Activated T-cell treated with anti-CD3 and anti-CD28 coated beads for 4 hours (primary cell): Measurements from ENCODE around the gene RAC3.

Experiments used
- DNase-seq: peaks from one replicate; pipeline ENCODE4 v3.0.0-alpha.2; 2020

The RAC3 gene

DNA sequence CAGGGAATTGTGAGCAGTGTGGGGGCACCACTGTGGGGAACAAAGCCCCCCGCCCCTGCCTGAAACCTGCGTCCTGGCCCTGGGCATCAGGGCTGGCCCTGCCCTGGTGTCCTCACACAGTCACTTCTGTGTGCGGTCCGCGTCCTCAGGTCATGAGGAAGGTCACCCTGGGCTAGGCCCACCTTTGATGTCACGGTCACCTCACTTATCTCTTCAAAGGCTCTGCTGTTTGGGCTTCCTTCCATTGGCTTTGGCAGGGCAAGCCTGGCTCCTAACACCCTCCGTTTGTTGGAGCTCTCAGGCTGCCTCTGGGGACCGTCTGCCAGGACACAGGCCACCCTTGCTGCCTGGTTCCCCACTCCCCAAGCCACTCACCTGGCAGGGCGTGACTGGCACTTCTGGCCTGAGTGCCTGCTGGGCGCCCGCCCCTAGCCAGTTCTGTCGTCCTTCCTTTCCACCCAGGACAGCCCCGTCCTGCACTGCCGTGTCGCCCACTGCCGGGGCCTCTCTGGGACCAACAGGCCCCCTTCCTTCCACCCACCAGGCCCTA is 17.6 kb upstream of the RAC3 start:
- DNase-seq, result no peak

- DNase-seq, result no peak
Observed at GRCh38 chr17:82014432-82014831, 17.0 kb upstream of the RAC3 start.

- DNase-seq, result no peak
Observed at GRCh38 chr17:82014971-82015310, 16.5 kb upstream of the RAC3 start.

DNA sequence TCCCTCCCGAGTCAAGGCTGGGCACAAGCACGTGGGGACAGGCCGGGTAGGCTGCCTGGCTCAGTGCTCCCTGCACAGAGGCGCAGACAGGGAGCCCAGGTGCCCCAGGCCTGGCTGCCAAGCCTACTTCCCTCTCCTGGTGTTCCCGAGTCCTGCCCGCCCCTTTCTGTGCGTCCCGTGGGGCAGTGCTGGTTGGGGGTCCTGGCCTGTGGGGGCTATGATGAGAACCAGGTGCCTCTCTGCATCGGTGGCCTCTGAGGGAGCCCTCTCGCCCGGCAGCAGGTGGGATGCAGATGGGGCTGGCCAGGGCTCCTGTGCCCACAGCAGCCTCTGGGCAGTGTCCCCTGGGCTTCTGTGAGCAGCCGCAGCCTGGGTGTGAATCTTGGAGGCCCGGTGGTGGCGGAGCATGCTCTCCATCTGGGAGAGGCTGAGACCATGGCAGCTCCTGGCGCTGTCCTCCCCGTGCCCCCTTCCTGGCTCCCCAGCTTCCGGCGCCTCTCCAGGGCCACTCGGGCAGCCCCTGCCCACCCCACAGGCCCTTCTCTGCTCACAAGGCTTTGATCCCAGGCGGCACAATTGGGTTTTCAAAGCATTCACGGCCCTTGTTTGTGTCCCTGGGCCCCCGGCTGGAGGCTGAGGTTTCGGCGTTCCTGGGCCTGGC is 16.0 kb upstream of the RAC3 start:
- no peak for DNase-seq

DNA sequence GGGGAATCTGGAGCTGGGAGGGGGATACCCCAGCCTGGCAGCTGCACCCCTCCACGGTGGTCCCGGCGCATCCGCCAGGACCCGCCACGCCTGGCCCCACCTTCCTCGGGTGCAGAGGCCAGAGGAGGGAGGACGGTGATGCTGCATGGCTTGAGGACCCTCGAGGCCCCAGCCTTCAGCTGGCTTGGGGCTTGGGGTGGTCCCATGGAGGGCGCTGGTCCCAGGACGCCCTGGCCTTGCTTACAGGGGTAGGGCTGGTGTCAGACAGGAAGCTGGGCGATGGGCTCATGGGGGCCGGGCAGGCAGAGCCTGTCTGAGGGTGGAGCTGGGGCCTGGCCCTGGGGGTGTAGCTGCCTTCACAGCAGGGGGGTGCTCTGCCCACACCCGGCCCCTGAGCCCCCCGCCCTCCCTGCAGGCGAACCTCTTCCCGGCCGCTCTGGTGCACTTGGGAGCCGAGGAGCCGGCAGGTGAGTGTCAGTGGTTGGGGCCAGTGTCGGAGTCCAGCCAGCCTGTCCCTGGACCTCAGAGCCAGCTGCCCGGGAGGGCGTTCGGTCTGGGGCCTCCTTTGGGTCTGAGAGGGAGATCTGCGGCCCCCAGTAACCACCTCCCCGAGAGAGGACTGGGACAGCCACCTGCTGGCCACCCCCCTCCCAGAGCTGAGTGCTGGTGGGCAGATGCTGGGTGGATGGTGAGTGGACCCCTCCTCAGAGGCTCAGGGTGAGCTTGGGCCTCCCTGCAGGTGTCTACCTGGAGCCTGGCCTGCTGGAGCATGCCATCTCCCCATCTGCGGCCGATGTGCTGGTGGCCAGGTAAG is 15.2 kb upstream of the RAC3 start:
- no peak for DNase-seq

- no peak for DNase-seq
Observed at GRCh38 chr17:82016875-82017459, 14.5 kb upstream of the RAC3 start.

GRCh38 chr17:82017612-82018151 is 13.8 kb upstream of the RAC3 start:
- DNase-seq, result no peak

DNA sequence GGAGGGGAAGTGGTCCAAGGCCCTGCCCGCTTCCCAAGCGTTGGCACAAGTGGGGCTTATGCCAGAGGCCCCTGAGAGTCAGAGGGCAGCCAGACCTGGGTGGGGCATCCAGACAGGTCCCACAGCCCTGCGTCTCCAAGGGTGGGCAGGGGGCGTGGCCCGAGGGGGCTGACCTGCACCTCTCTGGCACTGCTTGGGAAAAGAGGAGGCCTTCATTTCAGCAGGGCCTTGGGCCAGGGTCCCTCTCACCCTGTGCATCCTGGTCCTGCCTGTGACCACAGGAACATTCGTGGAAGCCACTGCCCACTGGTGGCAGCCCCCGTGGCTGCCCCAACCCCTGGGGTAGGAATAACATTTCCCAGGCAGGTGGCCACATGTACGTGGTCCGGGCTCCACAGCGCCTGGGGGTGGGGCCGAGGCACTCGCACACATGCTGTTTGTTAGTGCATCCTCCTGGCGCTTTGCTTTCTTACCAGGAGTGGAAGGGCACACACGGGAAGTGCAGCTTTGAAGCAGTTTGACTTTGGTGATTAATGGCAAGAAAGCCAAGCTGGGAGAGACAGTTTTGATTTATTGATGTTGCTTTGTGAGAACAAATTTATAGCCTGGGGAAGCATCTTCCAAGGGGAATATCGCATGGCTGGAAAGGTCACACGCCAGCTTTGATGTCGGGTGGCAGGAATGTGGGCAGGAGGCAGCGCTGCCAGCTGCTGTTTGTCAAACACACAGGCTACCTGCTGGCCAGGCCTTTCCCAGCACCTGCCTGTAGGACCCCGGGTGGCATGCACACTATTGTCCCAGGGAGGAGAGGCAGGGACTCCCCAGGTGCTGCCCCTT is 13.1 kb upstream of the RAC3 start:
- DNase-seq, result no peak

GRCh38 chr17:82018989-82019689 is 12.3 kb upstream of the RAC3 start:
- no peak for DNase-seq

GRCh38 chr17:82019690-82020571 is 11.5 kb upstream of the RAC3 start:
- DNase-seq, result peak; percentile 45

GRCh38 chr17:82020572-82021106 is 10.8 kb upstream of the RAC3 start:
- no peak for DNase-seq

- peak; percentile 47 for DNase-seq
Observed at GRCh38 chr17:82021107-82021899, 10.2 kb upstream of the RAC3 start.

- DNase-seq, result no peak
Observed at GRCh38 chr17:82021900-82022309, 9.6 kb upstream of the RAC3 start.

DNA sequence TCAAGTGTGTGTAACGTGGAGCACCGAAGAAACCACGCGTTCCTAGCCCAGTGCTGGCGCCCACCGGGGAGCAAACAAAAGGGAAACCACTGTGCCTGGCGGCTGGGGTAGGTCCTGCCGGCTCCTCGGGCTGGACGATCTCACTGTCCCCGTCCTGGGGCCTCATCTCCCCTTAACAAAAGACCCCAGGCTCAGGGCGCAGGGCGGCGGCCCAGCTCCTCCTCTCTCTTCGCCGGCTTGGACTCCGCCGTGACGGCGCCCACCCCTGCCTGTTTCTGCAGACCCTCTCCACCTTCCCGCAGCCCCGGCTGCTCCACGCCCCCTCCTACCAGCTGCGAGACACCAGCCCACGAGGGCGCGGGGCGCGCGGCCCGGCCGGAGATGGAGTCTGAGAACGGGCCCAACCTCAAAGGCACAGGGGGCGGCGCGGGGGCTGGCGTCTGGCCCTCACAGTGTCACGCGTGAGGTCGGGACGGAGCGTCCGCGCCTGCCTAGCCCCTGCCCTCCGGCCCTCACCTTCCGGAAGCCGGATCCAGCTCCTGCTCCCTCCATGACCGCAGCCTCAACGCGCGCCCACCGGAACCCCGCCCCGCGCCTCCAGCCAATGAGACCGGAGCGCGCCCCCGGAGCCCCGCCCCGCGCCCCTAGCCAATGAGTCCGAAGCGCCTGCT is 9.0 kb upstream of the RAC3 start, which contains the start of gene CENPX:
TSS of gene CENPX (minus strand) at position 569 of the 671 bp plus-strand sequence. CDS start at position 552, 17 bp downstream.
- DNase-seq, result no peak

DNA sequence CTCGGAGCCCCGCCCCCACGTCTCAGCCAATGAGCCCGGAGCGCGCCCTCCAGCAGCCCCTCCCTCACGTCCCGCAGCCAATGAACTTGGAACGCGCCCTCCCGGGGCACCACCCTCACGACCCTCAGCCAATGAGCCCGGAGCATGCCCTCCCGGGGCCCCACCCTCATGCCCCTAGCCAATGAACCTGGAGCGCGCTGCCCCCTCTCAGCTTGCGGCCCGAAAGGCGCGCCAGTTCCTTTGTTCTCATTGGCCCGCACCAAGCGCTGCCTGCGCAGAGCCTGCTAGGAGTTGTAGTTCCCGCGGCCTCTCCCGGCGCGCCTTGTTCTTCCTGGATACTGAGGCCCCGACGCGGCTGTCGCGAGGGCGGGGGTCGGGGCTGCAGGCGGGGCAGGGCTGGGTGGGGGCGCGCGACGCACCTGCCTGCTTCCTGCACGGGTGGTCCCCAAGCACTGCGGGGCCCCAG is 8.5 kb upstream of the RAC3 start, which contains the start of gene LRRC45:
TSS of gene LRRC45 (plus strand) at position 325 of the 466 bp plus-strand sequence. CDS start 339 bp downstream, outside the sequence.
- peak; percentile 99 for DNase-seq

DNA sequence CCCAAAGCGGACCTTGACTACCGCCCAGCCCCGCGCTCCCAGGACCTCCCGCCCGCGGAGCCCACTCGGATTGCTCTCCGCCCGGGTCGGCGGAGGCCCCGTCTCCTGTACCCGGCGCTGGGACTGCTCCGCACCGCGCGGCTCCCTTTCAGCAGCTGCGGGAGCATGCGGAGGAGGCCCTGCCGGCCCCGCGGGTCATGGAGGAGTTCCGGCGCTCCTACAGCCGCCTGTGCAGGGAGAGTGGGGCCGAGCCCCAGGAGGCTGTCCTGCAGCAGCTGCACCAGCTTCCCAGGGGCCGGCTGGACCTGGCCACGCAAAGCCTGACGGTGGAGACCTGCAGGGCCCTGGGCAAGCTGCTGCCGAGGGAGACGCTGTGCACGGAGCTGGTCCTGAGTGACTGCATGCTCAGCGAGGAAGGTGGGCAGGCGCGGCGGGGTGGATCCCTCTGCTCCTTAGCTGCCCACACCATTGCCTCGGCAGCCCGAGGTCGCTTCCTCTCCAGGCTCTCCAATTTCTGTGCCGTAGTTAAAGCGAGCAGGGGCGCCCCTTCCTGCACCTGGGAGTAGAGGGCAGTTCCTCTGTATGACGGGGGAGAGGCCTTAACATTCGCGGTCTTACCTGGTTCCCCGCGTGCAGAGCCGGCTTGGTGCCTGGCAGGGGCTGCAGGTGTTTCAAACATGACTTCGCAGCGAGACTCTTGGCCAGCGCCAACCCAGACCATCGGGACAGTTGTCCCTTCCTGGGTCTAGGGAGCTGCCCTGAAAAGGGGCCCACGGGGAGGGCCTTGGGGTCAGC is 7.8 kb upstream of the RAC3 start:
- no peak for DNase-seq

GRCh38 chr17:82024859-82025258 is 6.6 kb upstream of the RAC3 start:
- no peak for DNase-seq
